K562 (cell line): ENCODE data around the gene WDR45B. TPM values are rescaled to one million over a fixed set of nuclear protein-coding genes. Genes with fewer than 3 reads are reported as not detected.
A peak's percentile ranks its signal among the peaks of the same experiment; 100 is the strongest.

Experiments used
- ATAC-seq: fragments of 200-7000 bp; cut with Tn5 transposase; 3 replicates; pipeline ENCODE4 v1.9.1; 2020; ENCODE audit warnings: moderate library complexity
- BruUV-seq: library from RNA; stranded (reverse); fragments of 400-500 nt; replicated peaks from 2 replicates; lab custom pipeline; 2021; lab: Mats Ljungman, UMichigan
- CTCF ChIA-PET: fragments of 300-600 bp; formaldehyde crosslinking; extraction: SDS; loops from one replicate; lab custom pipeline; 2021; ENCODE audit warnings: low intra/inter-chr PET ratio; lab: Yijun Ruan, JAX
- POLR2A ChIA-PET: fragments of 300-600, 350-650 bp; sonication (Branson Sonifier 250); formaldehyde crosslinking; extraction: SDS; loops from one replicate; lab custom pipeline; 2021; ENCODE audit warnings: antibody characterized with exemption, inconsistent platforms; lab: Yijun Ruan, JAX
- DNase-seq, 4 experiments: peaks; one replicate each; pipeline versions ENCODE4 v3.0.0 to v3.0.0-alpha.2; 2011 to 2018; ENCODE audit warnings: low spot score in 3 of 4, mixed read lengths in 3 of 4; ENCODE audit errors: extremely low read depth in 1 of 4
- FAIRE-seq: peaks from 2 replicates; lab custom pipeline; 2011; peaks lifted over from hg19 to GRCh38; lab: Jason Lieb, UNC
- H2AFZ ChIP-seq: 2 replicates; pipeline ENCODE4 v1.6.0; 2011; ENCODE audit warnings: low read depth, low read length, control low read depth, inconsistent platforms
- H3K27ac ChIP-seq: fragments of 200-600 bp; 3 replicates; pipeline ENCODE4 v1.8.0; 2011; ENCODE audit warnings: low read depth, mild to moderate bottlenecking, control low read depth, inconsistent platforms, low read length, moderate library complexity, mixed read lengths; ENCODE audit errors: extremely low read depth
- H3K27me3 ChIP-seq, 2 experiments: fragments of 300-600 bp in 1 of 2; 2 replicates in 1 of 2; 3 replicates in 1 of 2; pipeline versions ENCODE4 v1.6.0 to v1.8.0; 2011; ENCODE audit warnings: inconsistent platforms in 2 of 2, low read length in 2 of 2, mild to moderate bottlenecking in 1 of 2, mixed read lengths in 1 of 2, moderate library complexity in 1 of 2; ENCODE audit not compliant: control insufficient read depth in 2 of 2, insufficient read depth in 2 of 2
- H3K36me3 ChIP-seq: fragments of 300-600 bp; 3 replicates; pipeline ENCODE4 v1.8.0; 2011; ENCODE audit warnings: mild to moderate bottlenecking, low read length, inconsistent platforms; ENCODE audit not compliant: control insufficient read depth, insufficient read depth
- H3K4me1 ChIP-seq, 2 experiments: fragments of 200-600 bp in 1 of 2; replicated peaks in 1 of 2; 2 replicates in 1 of 2; 3 replicates in 1 of 2; pipeline versions ENCODE4 v1.5.1 to v1.8.0; 2011; ENCODE audit warnings: inconsistent platforms in 2 of 2, low read length in 2 of 2, mild to moderate bottlenecking in 1 of 2, mixed read lengths in 1 of 2, moderate library complexity in 1 of 2; ENCODE audit not compliant: control insufficient read depth in 2 of 2, insufficient read depth in 2 of 2
- H3K4me2 ChIP-seq: 2 replicates; pipeline ENCODE4 v1.6.1; 2011; ENCODE audit warnings: low read length, control low read depth, inconsistent platforms, mixed read lengths; ENCODE audit not compliant: insufficient read depth
- H3K4me3 ChIP-seq: fragments of 200-600 bp; sonication (generic), shearing (Covaris generic); 2 replicates; pipeline ENCODE4 v1.5.1; 2016; ENCODE audit warnings: control low read depth, inconsistent platforms
- H3K79me2 ChIP-seq: fragments of 200-600 bp; 3 replicates; pipeline ENCODE4 v1.8.0; 2011; ENCODE audit warnings: low read length, inconsistent platforms; ENCODE audit not compliant: control insufficient read depth, insufficient read depth
- H3K9ac ChIP-seq, 2 experiments: 2 replicates each; pipeline versions ENCODE4 v1.6.0 to v1.6.1; 2011; ENCODE audit warnings: low read depth in 2 of 2, low read length in 2 of 2, control low read depth in 1 of 2, inconsistent platforms in 1 of 2, mild to moderate bottlenecking in 1 of 2, mixed read lengths in 1 of 2; ENCODE audit not compliant: insufficient read depth in 1 of 2
- H3K9me1 ChIP-seq: one replicate; pipeline ENCODE4 v1.6.0; 2011; ENCODE audit warnings: inconsistent platforms, mild to moderate bottlenecking, low read length, moderate library complexity; ENCODE audit not compliant: control insufficient read depth, insufficient read depth
- H3K9me3 ChIP-seq: replicated peaks from 2 replicates; pipeline ENCODE4 v1.5.1; 2011; ENCODE audit warnings: low read depth, low read length, inconsistent platforms; ENCODE audit not compliant: control insufficient read depth, insufficient read depth
- H4K20me1 ChIP-seq: replicated peaks from 2 replicates; pipeline ENCODE4 v1.6.1; 2011; ENCODE audit warnings: low read length, inconsistent platforms, mixed read lengths; ENCODE audit not compliant: control insufficient read depth, insufficient read depth
- AFF1 ChIP-seq, 2 experiments: fragments of 450-650 bp; IDR thresholded peaks; 2 replicates each; pipeline ENCODE4 v1.6.1; 2018; ENCODE audit warnings: mild to moderate bottlenecking in 2 of 2, low read depth in 1 of 2; ENCODE audit not compliant: partially characterized antibody in 2 of 2
- CTCFL ChIP-seq: IDR thresholded peaks from 2 replicates; pipeline ENCODE4 v1.6.1; 2011; ENCODE audit warnings: borderline replicate concordance, low read depth, mild to moderate bottlenecking, moderate library complexity, low read length; ENCODE audit not compliant: insufficient read depth, poor library complexity, severe bottlenecking
- WGBS: fragments of 100-300 bp; shearing (Covaris generic); methylation state at CpG from one replicate; pipeline ENCODE4 v1.1.6; 2016; ENCODE audit warnings: low coverage, mixed read lengths; ENCODE audit not compliant: insufficient coverage; ENCODE audit errors: missing lambda C conversion rate; 5-methylcytosine and 5-hydroxymethylcytosine counted together
- in situ Hi-C: fragments of 300-500 bp; cut with MboI; formaldehyde crosslinking; loops from 4 replicates; pipeline ENCODE4 v1.15.0; 2018; ENCODE audit warnings: inconsistent platforms, mixed read lengths
- intact Hi-C: fragments of 100-400 bp; cut with micrococcal nuclease; formaldehyde crosslinking; loops from 2 replicates; pipeline ENCODE4 v1.14.2; 2022
- polyA plus RNA-seq, 8 experiments: library from polyadenylated mRNA; depleted of rRNA in 4 of 8; stranded (reverse) in 5 of 8; unstranded in 3 of 8; fragments of >200 nt; fragmentation: Nextera tagmentation in 2 of 8; fragmentation: Illumina TruSeq in 1 of 8; extraction: Ambion mirVana in 2 of 8; extraction: Trizol in 1 of 8; gene quantifications; 2 replicates each; pipeline versions ENCODE4 v1.2.1 to v1.2.3, GENCODE V29; 2011 to 2014; ENCODE audit warnings: inconsistent platforms in 1 of 8, missing spikeins in 1 of 8
- total RNA-seq, 7 experiments: library from RNA; depleted of rRNA in 6 of 7; stranded (reverse); fragments of >200 nt in 6 of 7; fragmentation: Illumina TruSeq in 2 of 7; extraction: Trizol in 2 of 7; gene quantifications; 2 replicates each; pipeline versions ENCODE4 v1.2.1 to v1.2.3, GENCODE V29; 2011 to 2021; ENCODE audit warnings: low replicate concordance in 1 of 7

The WDR45B gene
- total and polyA plus RNA-seq, 9 of the 15 experiments (the other 6 are each of a cell fraction or from before 2014, with no cell fraction given): 0.72 to 74.4 (median 35.9) TPM

GRCh38 chr17:82615084-82616020 is 32.9 kb downstream of the WDR45B start:
- Histone ChIP-seq H2AFZ (no peak overlapping the region), H3K4me3 (no peak overlapping the region), H3K79me2 (no peaks in the 10 kb centered on the region), H3K4me2 (no peak overlapping the region), H3K36me3 (peaks cover 66% of the 10 kb centered on the region; the same call in 2 of the 3 replicates), H3K27me3 (no peaks in the 10 kb centered on the region), H4K20me1 (no peaks in the 10 kb centered on the region; the same call in 1 of the 2 replicates), H3K9ac (0 out of 4 replicates have a peak overlapping the region, but pooled peaks of 1 of the 2 experiments have one; percentile 20), H3K27ac (no peak overlapping the region), H3K9me1 (no peaks in the 10 kb centered on the region), H3K9me3 (no peaks in the 10 kb centered on the region), H3K4me1 (peaks cover 9 to 24% of the 10 kb centered on the region in 2 experiments)
- TSS peak; percentile 46 for BruUV-seq
- intact Hi-C loops (no loop called here), in situ Hi-C loops (no loop called here)
- peak; percentile 72 for ATAC-seq
- 91% methylated on average over 42 of the region's 45 CpGs for WGBS
- FAIRE-seq: no peak
- POLR2A ChIA-PET: interaction anchor here (0.5 to 1.0 kb wide), 3 partner anchors 14 to 251 kb away, joined by 3 read pairs; no protein-coding TSS in a partner anchor
- CTCF ChIA-PET: no interaction called here
- DNase-seq: peak in 1 of 4 experiments; percentile 39
- TF ChIP-seq AFF1 (IDR thresholded peaks at IDR 0.05; ENCODE audit: low read depth in 1 of 2, partially characterized antibody in 2 of 2) (no peak), CTCFL (peak; percentile 92)
